GM15510 (cell line): ENCODE results near the gene UBXN6.

Experiments
- POLR2A ChIP-seq: IDR thresholded peaks from 3 replicates; pipeline ENCODE4 v1.6.1; 2011; ENCODE audit warnings: borderline replicate concordance; ENCODE audit not compliant: insufficient read length; ENCODE audit errors: extremely low read depth

The UBXN6 gene

GRCh38 chr19:4454747-4455718 is 2.6 kb downstream of the UBXN6 start:
- TF ChIP-seq POLR2A = no peak

GRCh38 chr19:4453232-4454179 is 4.1 kb downstream of the UBXN6 start:
- no peak for TF ChIP-seq POLR2A

GRCh38 chr19:4452230-4452990 is 5.2 kb downstream of the UBXN6 start:
- TF ChIP-seq POLR2A = no peak

- TF ChIP-seq POLR2A = no peak
Measured at GRCh38 chr19:4449639-4450028, 8.0 kb downstream of the UBXN6 start.

- peak; percentile 15 for TF ChIP-seq POLR2A
Measured at GRCh38 chr19:4449022-4449638, 8.5 kb downstream of the UBXN6 start.

- TF ChIP-seq POLR2A = no peak
Measured at GRCh38 chr19:4448147-4448985, 9.2 kb downstream of the UBXN6 start.

- no peak for TF ChIP-seq POLR2A
Measured at GRCh38 chr19:4447327-4448146, 10.1 kb downstream of the UBXN6 start.

GRCh38 chr19:4446704-4447200 is 10.8 kb downstream of the UBXN6 start:
- TF ChIP-seq POLR2A = peak; percentile 8

GRCh38 chr19:4445963-4446703 is 11.5 kb downstream of the UBXN6 start:
- TF ChIP-seq POLR2A = no peak

- TF ChIP-seq POLR2A = no peak
Measured at GRCh38 chr19:4444765-4445741, 12.5 kb downstream of the UBXN6 start.

GRCh38 chr19:4443966-4444764 is 13.4 kb downstream of the UBXN6 start:
- TF ChIP-seq POLR2A = peak; percentile 12
